DND-41 (cell line): ENCODE measurements around the gene LYZL1.

ENCODE experiments used
- ATAC-seq: fragments of 200-7000 bp; cut with Tn5 transposase; 3 replicates; pipeline ENCODE4 v1.9.1; 2021; ENCODE audit warnings: low read depth; ENCODE audit not compliant: insufficient read depth
- DNase-seq: peaks from one replicate; pipeline ENCODE4 v3.0.0-alpha.2; 2020
- H2AFZ ChIP-seq: 2 replicates; pipeline ENCODE4 v1.6.0; 2012; ENCODE audit warnings: low read depth, low read length
- H3K27ac ChIP-seq: 2 replicates; pipeline ENCODE4 v1.5.1; 2012; ENCODE audit warnings: low read length, inconsistent platforms
- H3K27me3 ChIP-seq: fragments of 200-600 bp; sonication (generic); 2 replicates; pipeline ENCODE4 v1.6.0; 2012; ENCODE audit warnings: low read length, mild to moderate bottlenecking, inconsistent platforms; ENCODE audit not compliant: insufficient read depth, poor library complexity
- H3K36me3 ChIP-seq: 2 replicates; pipeline ENCODE4 v1.5.1; 2012; ENCODE audit warnings: low read length, inconsistent platforms; ENCODE audit not compliant: insufficient read depth
- H3K4me1 ChIP-seq: 2 replicates; pipeline ENCODE4 v1.5.1; 2012; ENCODE audit warnings: mild to moderate bottlenecking, low read length; ENCODE audit not compliant: insufficient read depth
- H3K4me2 ChIP-seq: 2 replicates; pipeline ENCODE4 v1.6.0; 2012; ENCODE audit warnings: mild to moderate bottlenecking, moderate library complexity, low read length, inconsistent platforms; ENCODE audit not compliant: insufficient read depth
- H3K4me3 ChIP-seq, 2 experiments: fragments of 200-600 bp in 1 of 2; shearing (Covaris generic) in 1 of 2; 2 replicates each; pipeline ENCODE4 v1.5.1; 2012 to 2016; ENCODE audit warnings: inconsistent platforms in 2 of 2, low read length in 2 of 2, mild to moderate bottlenecking in 2 of 2, low read depth in 1 of 2, moderate library complexity in 1 of 2
- H3K79me2 ChIP-seq: 2 replicates; pipeline ENCODE4 v1.6.0; 2012; ENCODE audit warnings: low read length, inconsistent platforms; ENCODE audit not compliant: insufficient read depth
- H3K9ac ChIP-seq: 2 replicates; pipeline ENCODE4 v1.6.0; 2012; ENCODE audit warnings: low read depth, mild to moderate bottlenecking, inconsistent platforms, low read length, moderate library complexity
- H3K9me3 ChIP-seq: 2 replicates; pipeline ENCODE4 v1.5.1; 2012; ENCODE audit warnings: low read length, moderate library complexity, mild to moderate bottlenecking, inconsistent platforms; ENCODE audit not compliant: insufficient read depth, severe bottlenecking
- H4K20me1 ChIP-seq: 2 replicates; pipeline ENCODE4 v1.6.0; 2012; ENCODE audit warnings: low read length; ENCODE audit not compliant: insufficient read depth
- EZH2 ChIP-seq: IDR thresholded peaks from 3 replicates; pipeline ENCODE4 v1.6.1; 2012; ENCODE audit warnings: borderline replicate concordance, low read depth, mild to moderate bottlenecking, moderate library complexity, low read length, inconsistent platforms; ENCODE audit not compliant: severe bottlenecking
- TF ChIP-seq, protein P1 (sequence below): IDR thresholded peaks from 2 replicates; pipeline ENCODE4 v1.5.1; 2012; ENCODE audit warnings: borderline replicate concordance, low read length, moderate library complexity, mild to moderate bottlenecking; ENCODE audit not compliant: poor library complexity, severe bottlenecking; ENCODE audit errors: extremely low read depth

Gene LYZL1

DNA sequence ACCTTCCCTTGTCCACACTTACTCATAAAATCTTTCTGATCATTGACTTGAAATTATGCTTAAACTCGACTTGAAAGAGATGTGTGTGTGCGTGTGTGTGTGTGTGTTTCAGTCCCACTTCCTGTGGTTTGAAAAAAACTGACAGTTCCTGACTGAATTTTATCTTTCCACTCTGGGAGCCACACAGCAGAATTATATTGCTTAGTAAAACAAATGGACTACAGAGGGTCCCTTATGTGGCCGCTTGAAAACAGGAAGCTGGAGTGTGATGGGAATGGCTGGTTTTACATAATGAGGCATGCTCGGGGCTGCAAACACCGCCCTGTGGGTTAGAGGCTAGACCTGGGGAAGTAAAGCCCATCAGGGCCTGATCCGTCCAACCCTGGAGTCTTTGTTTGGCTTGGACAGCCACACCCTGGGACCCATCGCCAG, 54.8 kb downstream of the LYZL1 start:
- DNase-seq (peak; percentile 38), ATAC-seq (no peak)
- H2AFZ ChIP-seq: no peak overlapping the region
- no peaks in the 10 kb centered on the region for H3K36me3 ChIP-seq
- H3K9me3 ChIP-seq: peaks cover 8% of the 10 kb centered on the region
- H3K27me3 ChIP-seq: peaks cover 2% of the 10 kb centered on the region
- H3K4me3 ChIP-seq: no peak overlapping the region
- no peak overlapping the region for H3K9ac ChIP-seq
- no peaks in the 10 kb centered on the region for H4K20me1 ChIP-seq
- H3K27ac ChIP-seq: no peak overlapping the region
- no peak overlapping the region for H3K4me2 ChIP-seq
- H3K4me1 ChIP-seq: peaks cover 9% of the 10 kb centered on the region
- no peak for TF ChIP-seq EZH2
- TF ChIP-seq, protein P1, sequence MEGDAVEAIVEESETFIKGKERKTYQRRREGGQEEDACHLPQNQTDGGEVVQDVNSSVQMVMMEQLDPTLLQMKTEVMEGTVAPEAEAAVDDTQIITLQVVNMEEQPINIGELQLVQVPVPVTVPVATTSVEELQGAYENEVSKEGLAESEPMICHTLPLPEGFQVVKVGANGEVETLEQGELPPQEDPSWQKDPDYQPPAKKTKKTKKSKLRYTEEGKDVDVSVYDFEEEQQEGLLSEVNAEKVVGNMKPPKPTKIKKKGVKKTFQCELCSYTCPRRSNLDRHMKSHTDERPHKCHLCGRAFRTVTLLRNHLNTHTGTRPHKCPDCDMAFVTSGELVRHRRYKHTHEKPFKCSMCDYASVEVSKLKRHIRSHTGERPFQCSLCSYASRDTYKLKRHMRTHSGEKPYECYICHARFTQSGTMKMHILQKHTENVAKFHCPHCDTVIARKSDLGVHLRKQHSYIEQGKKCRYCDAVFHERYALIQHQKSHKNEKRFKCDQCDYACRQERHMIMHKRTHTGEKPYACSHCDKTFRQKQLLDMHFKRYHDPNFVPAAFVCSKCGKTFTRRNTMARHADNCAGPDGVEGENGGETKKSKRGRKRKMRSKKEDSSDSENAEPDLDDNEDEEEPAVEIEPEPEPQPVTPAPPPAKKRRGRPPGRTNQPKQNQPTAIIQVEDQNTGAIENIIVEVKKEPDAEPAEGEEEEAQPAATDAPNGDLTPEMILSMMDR: no peak
- H3K79me2 ChIP-seq: no peaks in the 10 kb centered on the region

DNA sequence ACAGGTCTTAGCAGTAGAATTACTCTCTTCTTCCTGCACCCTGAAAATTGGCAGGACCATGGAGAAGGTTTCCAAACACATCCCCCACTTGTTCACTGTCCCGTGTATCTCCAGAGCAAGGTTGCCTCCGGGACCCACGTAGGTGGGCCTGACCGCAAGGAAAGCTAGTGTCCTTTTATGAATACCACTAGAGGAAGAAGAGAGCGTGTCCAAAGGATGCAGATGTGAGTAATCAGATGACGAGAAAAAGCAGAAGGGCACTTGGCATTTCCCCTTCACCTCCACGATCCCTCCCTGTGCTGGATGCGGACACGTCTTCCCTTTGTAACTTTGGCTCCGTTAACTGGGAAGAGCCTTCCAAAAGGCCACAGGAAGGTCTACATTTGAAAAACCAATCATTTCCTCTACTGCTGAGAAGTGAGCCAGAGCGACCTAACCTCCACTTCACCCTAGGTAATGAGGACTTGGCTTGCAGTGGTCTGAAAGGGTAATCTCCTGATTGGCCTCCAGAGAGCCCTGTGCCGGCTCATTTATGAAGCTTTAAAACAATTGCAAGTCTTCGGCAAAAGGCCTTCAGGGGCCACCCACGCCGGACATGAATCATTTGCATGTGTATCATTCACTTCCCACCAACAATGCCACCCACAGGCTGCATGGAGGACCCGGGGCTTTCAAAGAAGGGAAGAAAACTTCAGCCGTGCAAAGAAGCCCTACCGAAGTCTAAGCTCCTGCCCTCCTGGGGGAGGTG, 55.4 kb downstream of the LYZL1 start:
- Histone ChIP-seq H3K79me2 (no peaks in the 10 kb centered on the region), H3K4me1 (peaks cover 9% of the 10 kb centered on the region), H2AFZ (no peak overlapping the region), H4K20me1 (no peaks in the 10 kb centered on the region), H3K9me3 (peaks cover 8% of the 10 kb centered on the region), H3K27me3 (peaks cover 2% of the 10 kb centered on the region), H3K36me3 (no peaks in the 10 kb centered on the region), H3K9ac (no peak overlapping the region), H3K27ac (no peak overlapping the region), H3K4me3 (no peak overlapping the region), H3K4me2 (no peak overlapping the region)
- ATAC-seq: no peak
- TF ChIP-seq, protein P1: no peak
- TF ChIP-seq EZH2: no peak
- no peak for DNase-seq

DNA sequence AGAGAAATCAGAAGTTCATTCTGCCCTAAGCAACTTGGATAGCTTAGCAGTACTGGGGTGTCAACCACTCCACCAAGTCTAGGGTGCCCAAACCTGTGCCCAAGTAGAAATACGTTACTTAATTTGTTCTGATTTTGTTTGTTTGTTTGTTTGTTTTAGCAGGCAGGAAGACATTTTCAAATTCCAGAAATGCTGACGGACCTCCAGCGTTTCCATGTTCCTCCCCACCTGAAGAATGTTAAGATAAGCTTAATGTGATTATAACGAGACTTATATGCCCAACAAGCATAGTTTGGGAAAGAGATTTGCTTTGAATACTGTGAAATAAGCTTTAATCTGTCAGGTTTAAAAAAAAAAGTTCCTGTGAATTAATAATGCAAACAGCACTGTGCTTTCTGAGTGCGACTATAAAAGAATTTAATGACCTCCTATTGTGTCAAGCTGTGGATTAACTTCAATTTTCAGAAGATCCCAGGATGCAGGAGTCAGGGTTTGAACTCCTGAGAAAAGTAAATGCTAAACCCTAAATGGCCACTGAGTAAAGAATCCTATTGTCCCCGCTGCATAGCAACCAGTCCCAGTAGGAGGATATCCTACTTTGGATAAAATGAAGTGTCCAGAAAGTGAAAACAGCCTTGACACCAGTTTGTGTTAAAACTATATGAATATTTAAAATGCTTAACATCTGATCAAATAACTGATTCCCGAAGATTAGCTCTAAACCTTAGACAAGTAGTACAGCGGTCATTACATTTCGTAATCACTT, 56.5 kb downstream of the LYZL1 start:
- no peak overlapping the region for H2AFZ ChIP-seq
- H3K79me2 ChIP-seq: no peaks in the 10 kb centered on the region
- no peak overlapping the region for H3K27ac ChIP-seq
- no peaks in the 10 kb centered on the region for H4K20me1 ChIP-seq
- no peak overlapping the region for H3K4me2 ChIP-seq
- no peak for ATAC-seq
- peaks cover 9% of the 10 kb centered on the region for H3K4me1 ChIP-seq
- DNase-seq: no peak
- H3K27me3 ChIP-seq: peaks cover 2% of the 10 kb centered on the region
- no peaks in the 10 kb centered on the region for H3K36me3 ChIP-seq
- no peak overlapping the region for H3K4me3 ChIP-seq
- TF ChIP-seq EZH2: no peak
- TF ChIP-seq, protein P1: no peak
- peaks cover 8% of the 10 kb centered on the region for H3K9me3 ChIP-seq
- no peak overlapping the region for H3K9ac ChIP-seq
